ENCODE results near the gene NIPAL4. TPM values are rescaled to one million over a fixed set of nuclear protein-coding genes. Genes with fewer than 3 reads are reported as not detected.

The NIPAL4 gene
- total RNA-seq, 2 experiments from 2014 or later = not detected

- H2AFZ ChIP-seq (ENCODE audit: low read length) = no peak overlapping the region
- H3K4me3 ChIP-seq (ENCODE audit: low read depth, low read length, poor library complexity, severe bottlenecking) = no peak overlapping the region
- H3K79me2 ChIP-seq (ENCODE audit: insufficient read depth, low read depth, low read length) = no peaks in the 10 kb centered on the region
- TF ChIP-seq EZH2phosphoT487 (IDR thresholded peaks at IDR 0.05; ENCODE audit: borderline replicate concordance, low read depth, low read length) (no peak), CTCF (conservative IDR thresholded peaks at IDR 0.05; ENCODE audit: low read length) (no peak)
- H3K36me3 ChIP-seq (ENCODE audit: insufficient read depth, low read length) = peaks cover 22% of the 10 kb centered on the region
- H4K20me1 ChIP-seq (ENCODE audit: insufficient read depth, low read length) = no peaks in the 10 kb centered on the region
- no peak overlapping the region for H3K4me2 ChIP-seq (ENCODE audit: low read length)
- ChIA-PET POLR2A (no interaction called here), CTCF (ENCODE audit: unreplicated experiment) (interaction anchor here (0.9 to 1.6 kb wide), 2 partner anchors 9 to 240 kb away, joined by 3 read pairs; no protein-coding TSS in a partner anchor)
- H3K9me2 ChIP-seq (ENCODE audit: insufficient read depth, low read length) = no peaks in the 10 kb centered on the region
- no peaks in the 10 kb centered on the region for H3K9me3 ChIP-seq (ENCODE audit: low read length)
- H3K27ac ChIP-seq (ENCODE audit: low read depth, low read length, poor library complexity, severe bottlenecking) = no peak overlapping the region
- peaks cover 25% of the 10 kb centered on the region for H3K4me1 ChIP-seq (ENCODE audit: insufficient read depth, low read length, poor library complexity, severe bottlenecking)
- DNase-seq (ENCODE audit: low spot score) = no peak
- BruUV-seq (replicated peaks) = no TSS peak
- intact Hi-C loops (cut with micrococcal nuclease; ENCODE audit: unreplicated experiment) = no loop called here
Measured at GRCh38 chr5:157478726-157479125, 18.7 kb downstream of the NIPAL4 start.

DNA sequence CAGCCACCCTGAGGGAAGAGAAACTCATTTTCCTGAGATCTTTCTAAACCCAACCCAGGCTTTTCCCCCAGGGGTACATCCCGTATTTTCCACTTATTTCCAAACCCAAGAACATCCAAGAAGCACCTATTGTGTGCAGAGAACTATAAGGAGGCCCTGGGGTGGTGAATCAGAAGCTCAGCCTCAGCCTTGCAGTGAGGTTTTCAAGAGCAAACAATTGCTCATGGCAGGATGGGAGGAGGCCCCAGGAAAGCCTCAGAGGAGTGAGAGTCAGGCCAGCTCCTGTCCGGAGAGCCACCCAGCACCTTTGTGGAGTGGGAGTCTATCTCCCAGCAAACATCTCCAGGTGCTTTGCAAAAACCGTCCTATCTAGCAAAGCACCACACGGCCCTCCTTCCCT is 19.2 kb downstream of the NIPAL4 start:
- DNase-seq (ENCODE audit: low spot score) = no peak
- no TSS peak for BruUV-seq (replicated peaks)
- Histone ChIP-seq H3K36me3 (ENCODE audit: insufficient read depth, low read length) (peaks cover 26% of the 10 kb centered on the region), H3K9me3 (ENCODE audit: low read length) (no peaks in the 10 kb centered on the region), H3K4me1 (ENCODE audit: insufficient read depth, low read length, poor library complexity, severe bottlenecking) (peaks cover 30% of the 10 kb centered on the region), H3K4me3 (ENCODE audit: low read depth, low read length, poor library complexity, severe bottlenecking) (no peak overlapping the region), H3K79me2 (ENCODE audit: insufficient read depth, low read depth, low read length) (no peaks in the 10 kb centered on the region), H4K20me1 (ENCODE audit: insufficient read depth, low read length) (no peaks in the 10 kb centered on the region), H2AFZ (ENCODE audit: low read length) (no peak overlapping the region), H3K9me2 (ENCODE audit: insufficient read depth, low read length) (no peaks in the 10 kb centered on the region), H3K27ac (ENCODE audit: low read depth, low read length, poor library complexity, severe bottlenecking) (no peak overlapping the region), H3K4me2 (ENCODE audit: low read length) (no peak overlapping the region)
- ChIA-PET CTCF (ENCODE audit: unreplicated experiment) (interaction anchor here (0.9 to 1.6 kb wide), 2 partner anchors 9 to 239 kb away, joined by 3 read pairs; no protein-coding TSS in a partner anchor), POLR2A (interaction anchor here (1.1 to 2.4 kb wide), 2 partner anchors 18 to 92 kb away, joined by 3 to 5 read pairs; no protein-coding TSS in a partner anchor)
- TF ChIP-seq CTCF (conservative IDR thresholded peaks at IDR 0.05; ENCODE audit: low read length) (no peak), EZH2phosphoT487 (IDR thresholded peaks at IDR 0.05; ENCODE audit: borderline replicate concordance, low read depth, low read length) (no peak)
- intact Hi-C loops (cut with micrococcal nuclease; ENCODE audit: unreplicated experiment) = no loop called here

Data from OCI-LY7 (cell line).